ENCODE data around the gene DUSP5.

Gene DUSP5

GRCh38 chr10:110481919-110482318 is 15.8 kb upstream of the DUSP5 start:
- Histone ChIP-seq H3K27ac (ENCODE audit: low read length) (no peak overlapping the region), H3K4me1 (ENCODE audit: control insufficient read depth, insufficient read depth, low read length) (no peaks in the 10 kb centered on the region), H3K9ac (ENCODE audit: low read length in 2 of 2) (no peak overlapping the region), H3K27me3 (ENCODE audit: control insufficient read depth in 1 of 2, insufficient read depth in 2 of 2, low read length in 2 of 2) (peaks cover 0 to 2% of the 10 kb centered on the region in 2 donors), H3K9me3 (ENCODE audit: control insufficient read depth in 2 of 2, low read length in 2 of 2) (no peaks in the 10 kb centered on the region), H3K36me3 (ENCODE audit: control insufficient read depth in 2 of 2, insufficient read depth in 2 of 2, low read length in 2 of 2) (no peaks in the 10 kb centered on the region), H3K4me3 (ENCODE audit: low read length in 2 of 2) (no peak overlapping the region)

- no peak overlapping the region for H3K9ac ChIP-seq (ENCODE audit: low read length in 2 of 2)
- H3K36me3 ChIP-seq (ENCODE audit: control insufficient read depth in 2 of 2, insufficient read depth in 2 of 2, low read length in 2 of 2): no peaks in the 10 kb centered on the region
- no peak overlapping the region for H3K27ac ChIP-seq (ENCODE audit: low read length)
- H3K4me1 ChIP-seq (ENCODE audit: control insufficient read depth, insufficient read depth, low read length): no peaks in the 10 kb centered on the region
- no peak overlapping the region for H3K4me3 ChIP-seq (ENCODE audit: low read length in 2 of 2)
- H3K27me3 ChIP-seq (ENCODE audit: control insufficient read depth in 1 of 2, insufficient read depth in 2 of 2, low read length in 2 of 2): peaks cover 2% of the 10 kb centered on the region in 2 donors
- no peaks in the 10 kb centered on the region for H3K9me3 ChIP-seq (ENCODE audit: control insufficient read depth in 2 of 2, low read length in 2 of 2)
Observed at GRCh38 chr10:110483633-110484032, 14.1 kb upstream of the DUSP5 start.

GRCh38 chr10:110485541-110485940 is 12.2 kb upstream of the DUSP5 start:
- H3K27me3 ChIP-seq (ENCODE audit: control insufficient read depth in 1 of 2, insufficient read depth in 2 of 2, low read length in 2 of 2): peaks cover 2% of the 10 kb centered on the region in 2 donors

GRCh38 chr10:110486680-110487410 is 10.9 kb upstream of the DUSP5 start:
- no peak overlapping the region for H3K9ac ChIP-seq (ENCODE audit: low read length in 2 of 2)
- H3K27ac ChIP-seq (ENCODE audit: low read length): no peak overlapping the region
- H3K4me1 ChIP-seq (ENCODE audit: control insufficient read depth, insufficient read depth, low read length): no peaks in the 10 kb centered on the region
- H3K4me3 ChIP-seq (ENCODE audit: low read length in 2 of 2): no peak overlapping the region
- peaks cover 2% of the 10 kb centered on the region in 2 donors for H3K27me3 ChIP-seq (ENCODE audit: control insufficient read depth in 1 of 2, insufficient read depth in 2 of 2, low read length in 2 of 2)
- no peaks in the 10 kb centered on the region for H3K36me3 ChIP-seq (ENCODE audit: control insufficient read depth in 2 of 2, insufficient read depth in 2 of 2, low read length in 2 of 2)
- no peaks in the 10 kb centered on the region for H3K9me3 ChIP-seq (ENCODE audit: control insufficient read depth in 2 of 2, low read length in 2 of 2)

More at GRCh38 chr10:110485541-110485940, 12.2 kb upstream of the DUSP5 start:
- Histone ChIP-seq H3K36me3 (ENCODE audit: control insufficient read depth in 2 of 2, insufficient read depth in 2 of 2, low read length in 2 of 2) (no peaks in the 10 kb centered on the region), H3K4me3 (ENCODE audit: low read length in 2 of 2) (no peak overlapping the region), H3K9ac (ENCODE audit: low read length in 2 of 2) (no peak overlapping the region), H3K27ac (ENCODE audit: low read length) (no peak overlapping the region), H3K9me3 (ENCODE audit: control insufficient read depth in 2 of 2, low read length in 2 of 2) (no peaks in the 10 kb centered on the region), H3K4me1 (ENCODE audit: control insufficient read depth, insufficient read depth, low read length) (no peaks in the 10 kb centered on the region)

GRCh38 chr10:110487411-110488331 is 10.0 kb upstream of the DUSP5 start:
- Histone ChIP-seq H3K9ac (ENCODE audit: low read length in 2 of 2) (no peak overlapping the region), H3K4me3 (ENCODE audit: low read length in 2 of 2) (no peak overlapping the region), H3K9me3 (ENCODE audit: control insufficient read depth in 2 of 2, low read length in 2 of 2) (no peaks in the 10 kb centered on the region), H3K36me3 (ENCODE audit: control insufficient read depth in 2 of 2, insufficient read depth in 2 of 2, low read length in 2 of 2) (no peaks in the 10 kb centered on the region), H3K27ac (ENCODE audit: low read length) (no peak overlapping the region), H3K4me1 (ENCODE audit: control insufficient read depth, insufficient read depth, low read length) (no peaks in the 10 kb centered on the region), H3K27me3 (ENCODE audit: control insufficient read depth in 1 of 2, insufficient read depth in 2 of 2, low read length in 2 of 2) (peaks cover 2% of the 10 kb centered on the region in 2 donors)

- no peaks in the 10 kb centered on the region for H3K4me1 ChIP-seq (ENCODE audit: control insufficient read depth, insufficient read depth, low read length)
- no peaks in the 10 kb centered on the region for H3K9me3 ChIP-seq (ENCODE audit: control insufficient read depth in 2 of 2, low read length in 2 of 2)
- no peak overlapping the region for H3K27ac ChIP-seq (ENCODE audit: low read length)
- H3K27me3 ChIP-seq (ENCODE audit: control insufficient read depth in 1 of 2, insufficient read depth in 2 of 2, low read length in 2 of 2): peaks cover 2% of the 10 kb centered on the region in 2 donors
- no peak overlapping the region for H3K9ac ChIP-seq (ENCODE audit: low read length in 2 of 2)
- H3K36me3 ChIP-seq (ENCODE audit: control insufficient read depth in 2 of 2, insufficient read depth in 2 of 2, low read length in 2 of 2): no peaks in the 10 kb centered on the region
- H3K4me3 ChIP-seq (ENCODE audit: low read length in 2 of 2): no peak overlapping the region
Observed at GRCh38 chr10:110488332-110488681, 9.4 kb upstream of the DUSP5 start.

- Histone ChIP-seq H3K9ac (ENCODE audit: low read length in 2 of 2) (no peak overlapping the region), H3K36me3 (ENCODE audit: control insufficient read depth in 2 of 2, insufficient read depth in 2 of 2, low read length in 2 of 2) (no peaks in the 10 kb centered on the region), H3K9me3 (ENCODE audit: control insufficient read depth in 2 of 2, low read length in 2 of 2) (no peaks in the 10 kb centered on the region), H3K27ac (ENCODE audit: low read length) (no peak overlapping the region), H3K4me1 (ENCODE audit: control insufficient read depth, insufficient read depth, low read length) (no peaks in the 10 kb centered on the region), H3K4me3 (ENCODE audit: low read length in 2 of 2) (no peak overlapping the region), H3K27me3 (ENCODE audit: control insufficient read depth in 1 of 2, insufficient read depth in 2 of 2, low read length in 2 of 2) (peaks cover 2% of the 10 kb centered on the region in 2 donors)
Observed at GRCh38 chr10:110488940-110489339, 8.8 kb upstream of the DUSP5 start.

- no peaks in the 10 kb centered on the region for H3K4me1 ChIP-seq (ENCODE audit: control insufficient read depth, insufficient read depth, low read length)
- H3K27ac ChIP-seq (ENCODE audit: low read length): no peak overlapping the region
- H3K4me3 ChIP-seq (ENCODE audit: low read length in 2 of 2): no peak overlapping the region
- no peaks in the 10 kb centered on the region for H3K36me3 ChIP-seq (ENCODE audit: control insufficient read depth in 2 of 2, insufficient read depth in 2 of 2, low read length in 2 of 2)
- H3K9ac ChIP-seq (ENCODE audit: low read length in 2 of 2): no peak overlapping the region
- peaks cover 0 to 2% of the 10 kb centered on the region in 2 donors for H3K27me3 ChIP-seq (ENCODE audit: control insufficient read depth in 1 of 2, insufficient read depth in 2 of 2, low read length in 2 of 2)
- no peaks in the 10 kb centered on the region for H3K9me3 ChIP-seq (ENCODE audit: control insufficient read depth in 2 of 2, low read length in 2 of 2)
Observed at GRCh38 chr10:110490640-110491039, 7.1 kb upstream of the DUSP5 start.

- Histone ChIP-seq H3K4me1 (ENCODE audit: control insufficient read depth, insufficient read depth, low read length) (peaks cover 4% of the 10 kb centered on the region), H3K9ac (ENCODE audit: low read length in 2 of 2) (no peak overlapping the region), H3K9me3 (ENCODE audit: control insufficient read depth in 2 of 2, low read length in 2 of 2) (no peaks in the 10 kb centered on the region), H3K36me3 (ENCODE audit: control insufficient read depth in 2 of 2, insufficient read depth in 2 of 2, low read length in 2 of 2) (no peaks in the 10 kb centered on the region), H3K27me3 (ENCODE audit: control insufficient read depth in 1 of 2, insufficient read depth in 2 of 2, low read length in 2 of 2) (peaks cover 0 to 2% of the 10 kb centered on the region in 2 donors), H3K27ac (ENCODE audit: low read length) (no peak overlapping the region), H3K4me3 (ENCODE audit: low read length in 2 of 2) (no peak overlapping the region)
Observed at GRCh38 chr10:110491346-110491745, 6.4 kb upstream of the DUSP5 start.

- Histone ChIP-seq H3K36me3 (ENCODE audit: control insufficient read depth in 2 of 2, insufficient read depth in 2 of 2, low read length in 2 of 2) (no peaks in the 10 kb centered on the region), H3K9me3 (ENCODE audit: control insufficient read depth in 2 of 2, low read length in 2 of 2) (no peaks in the 10 kb centered on the region), H3K9ac (ENCODE audit: low read length in 2 of 2) (no peak overlapping the region), H3K4me1 (ENCODE audit: control insufficient read depth, insufficient read depth, low read length) (peaks cover 13% of the 10 kb centered on the region), H3K27me3 (ENCODE audit: control insufficient read depth in 1 of 2, insufficient read depth in 2 of 2, low read length in 2 of 2) (peaks cover 0 to 2% of the 10 kb centered on the region in 2 donors), H3K27ac (ENCODE audit: low read length) (no peak overlapping the region), H3K4me3 (ENCODE audit: low read length in 2 of 2) (no peak overlapping the region)
Observed at GRCh38 chr10:110492069-110492822, 5.5 kb upstream of the DUSP5 start.

All from stomach smooth muscle (tissue), 2 donors.